Prostate gland (tissue), 2 donors: ENCODE measurements around the gene C3orf62.

Experiments used
- CTCF ChIP-seq, 4 experiments: fragments of 200-600 bp in 2 of 4; fragments of 450-650 bp in 2 of 4; sonication (generic) in 2 of 4; IDR thresholded peaks; 1 replicate in 3 of 4; 2 replicates in 1 of 4; pipeline ENCODE4 v1.5.1; 2016 to 2019; ENCODE audit warnings: antibody characterized with exemption in 4 of 4, mild to moderate bottlenecking in 2 of 4, moderate library complexity in 2 of 4
- POLR2AphosphoS5 ChIP-seq: sonication (generic); formaldehyde crosslinking; IDR thresholded peaks from one replicate; pipeline ENCODE4 v1.6.1; 2017; ENCODE audit warnings: antibody characterized with exemption

GRCh38 chr3:49310677-49311076 lies 33.6 kb upstream of the C3orf62 start:
- TF ChIP-seq CTCF (IDR thresholded peaks at IDR 0.05) (no peak), POLR2AphosphoS5 (no peak)
